Measurements from ENCODE around the gene P3H4.
A peak's percentile ranks its signal among the peaks of the same experiment; 100 is the strongest.

- TF ChIP-seq, protein P1, sequence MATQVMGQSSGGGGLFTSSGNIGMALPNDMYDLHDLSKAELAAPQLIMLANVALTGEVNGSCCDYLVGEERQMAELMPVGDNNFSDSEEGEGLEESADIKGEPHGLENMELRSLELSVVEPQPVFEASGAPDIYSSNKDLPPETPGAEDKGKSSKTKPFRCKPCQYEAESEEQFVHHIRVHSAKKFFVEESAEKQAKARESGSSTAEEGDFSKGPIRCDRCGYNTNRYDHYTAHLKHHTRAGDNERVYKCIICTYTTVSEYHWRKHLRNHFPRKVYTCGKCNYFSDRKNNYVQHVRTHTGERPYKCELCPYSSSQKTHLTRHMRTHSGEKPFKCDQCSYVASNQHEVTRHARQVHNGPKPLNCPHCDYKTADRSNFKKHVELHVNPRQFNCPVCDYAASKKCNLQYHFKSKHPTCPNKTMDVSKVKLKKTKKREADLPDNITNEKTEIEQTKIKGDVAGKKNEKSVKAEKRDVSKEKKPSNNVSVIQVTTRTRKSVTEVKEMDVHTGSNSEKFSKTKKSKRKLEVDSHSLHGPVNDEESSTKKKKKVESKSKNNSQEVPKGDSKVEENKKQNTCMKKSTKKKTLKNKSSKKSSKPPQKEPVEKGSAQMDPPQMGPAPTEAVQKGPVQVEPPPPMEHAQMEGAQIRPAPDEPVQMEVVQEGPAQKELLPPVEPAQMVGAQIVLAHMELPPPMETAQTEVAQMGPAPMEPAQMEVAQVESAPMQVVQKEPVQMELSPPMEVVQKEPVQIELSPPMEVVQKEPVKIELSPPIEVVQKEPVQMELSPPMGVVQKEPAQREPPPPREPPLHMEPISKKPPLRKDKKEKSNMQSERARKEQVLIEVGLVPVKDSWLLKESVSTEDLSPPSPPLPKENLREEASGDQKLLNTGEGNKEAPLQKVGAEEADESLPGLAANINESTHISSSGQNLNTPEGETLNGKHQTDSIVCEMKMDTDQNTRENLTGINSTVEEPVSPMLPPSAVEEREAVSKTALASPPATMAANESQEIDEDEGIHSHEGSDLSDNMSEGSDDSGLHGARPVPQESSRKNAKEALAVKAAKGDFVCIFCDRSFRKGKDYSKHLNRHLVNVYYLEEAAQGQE (IDR thresholded peaks at IDR 0.05; ENCODE audit: insufficient read depth in 1 of 2, low read depth in 2 of 2, low read length in 2 of 2), result no peak
- TF ChIP-seq POLR2AphosphoS5 (IDR thresholded peaks at IDR 0.05; ENCODE audit: low read depth, low read length) (peak; percentile 50; the same call in 1 of the 2 replicates), TAF1 (IDR thresholded peaks at IDR 0.05; ENCODE audit: borderline replicate concordance, insufficient read depth, low read length) (no peak), SIN3A (IDR thresholded peaks at IDR 0.05; ENCODE audit: borderline replicate concordance, insufficient read depth, low read length) (no peak)
Observed at GRCh38 chr17:41823580-41823979, 11.8 kb upstream of the P3H4 start.
